WTC11 (cell line): ENCODE results near the gene CFAP251. TPM values are rescaled to one million over a fixed set of nuclear protein-coding genes. Genes with fewer than 3 reads are reported as not detected.

Source experiments
- ATAC-seq: fragments of 200-7000 bp; cut with Tn5 transposase; 2 replicates; pipeline ENCODE4 v1.10.0; 2021; ENCODE audit warnings: mild to moderate bottlenecking, moderate library complexity
- CTCF ChIA-PET: fragments of 300-600 bp; sonication (Branson Sonifier 250); formaldehyde crosslinking; loops from one replicate; lab custom pipeline; 2021; ENCODE audit warnings: antibody characterized with exemption; lab: Charles Lee
- POLR2A ChIA-PET: fragments of 350-600 bp; sonication (Branson Sonifier 250); formaldehyde crosslinking; loops from one replicate; lab custom pipeline; 2021; ENCODE audit warnings: antibody characterized with exemption; lab: Charles Lee
- DNase-seq: peaks from one replicate; pipeline ENCODE4 v3.0.0; 2021; ENCODE audit warnings: low spot score
- H3K27ac Mint-ChIP-seq: 2 replicates; pipeline ENCODE4 v1.8.0; 2021; ENCODE audit warnings: mixed read lengths
- H3K27me3 Mint-ChIP-seq: 2 replicates; pipeline ENCODE4 v1.8.0; 2021; ENCODE audit warnings: low read depth, mild to moderate bottlenecking, moderate library complexity, mixed read lengths
- H3K36me3 Mint-ChIP-seq: 2 replicates; pipeline ENCODE4 v1.8.0; 2021; ENCODE audit warnings: mixed read lengths
- H3K4me1 Mint-ChIP-seq: 2 replicates; pipeline ENCODE4 v1.8.0; 2022; ENCODE audit warnings: mixed read lengths
- H3K4me3 Mint-ChIP-seq: 2 replicates; pipeline ENCODE4 v1.8.0; 2021; ENCODE audit warnings: mild to moderate bottlenecking, moderate library complexity, mixed read lengths
- H3K9me3 Mint-ChIP-seq: 2 replicates; pipeline ENCODE4 v1.8.0; 2021; ENCODE audit warnings: mixed read lengths
- AR ChIP-seq: fragments of 250-450 bp; sonication (Bioruptor Pico); IDR thresholded peaks from 2 replicates; pipeline ENCODE4 v1.9.0; 2021; ENCODE audit warnings: mild to moderate bottlenecking
- ATF3 ChIP-seq: sonication (generic); formaldehyde crosslinking; conservative IDR thresholded peaks from 2 replicates; pipeline ENCODE4 v1.8.1; 2022; ENCODE audit warnings: mild to moderate bottlenecking, missing genetic modification reagents
- CTCF ChIP-seq: fragments of 200-600 bp; IDR thresholded peaks from 2 replicates; pipeline ENCODE4 v1.8.0; 2022; ENCODE audit warnings: antibody characterized with exemption
- E2F5 ChIP-seq: sonication (generic); formaldehyde crosslinking; IDR thresholded peaks from 2 replicates; pipeline ENCODE4 v1.8.1; 2022; ENCODE audit warnings: mild to moderate bottlenecking, moderate library complexity, missing genetic modification reagents
- NFYB ChIP-seq: sonication (generic); formaldehyde crosslinking; conservative IDR thresholded peaks from 2 replicates; pipeline ENCODE4 v1.8.0; 2022; ENCODE audit warnings: low read depth, missing genetic modification reagents
- RELA ChIP-seq: sonication (generic); formaldehyde crosslinking; IDR thresholded peaks from 2 replicates; pipeline ENCODE4 v1.8.1; 2022; ENCODE audit warnings: missing genetic modification reagents, mild to moderate bottlenecking, borderline replicate concordance
- STAT6 ChIP-seq: sonication (generic); formaldehyde crosslinking; conservative IDR thresholded peaks from 2 replicates; pipeline ENCODE4 v1.8.1; 2023; ENCODE audit warnings: mild to moderate bottlenecking, low read depth, missing genetic modification reagents, moderate library complexity
- ZNF396 ChIP-seq: fragments of 250-450 bp; sonication (Bioruptor Pico); IDR thresholded peaks from 2 replicates; pipeline ENCODE4 v1.8.0; 2021; ENCODE audit warnings: mild to moderate bottlenecking, moderate library complexity, borderline replicate concordance
- ZNF423 ChIP-seq: fragments of 250-450 bp; sonication (Bioruptor Pico); IDR thresholded peaks from 2 replicates; pipeline ENCODE4 v2.1.2; 2022; ENCODE audit warnings: mild to moderate bottlenecking, moderate library complexity
- ZNF512 ChIP-seq: sonication (generic); formaldehyde crosslinking; IDR thresholded peaks from 2 replicates; pipeline ENCODE4 v1.8.1; 2022; ENCODE audit warnings: missing genetic modification reagents, borderline replicate concordance
- ZNF671 ChIP-seq: fragments of 250-450 bp; sonication (Bioruptor Pico); IDR thresholded peaks from 2 replicates; pipeline ENCODE4 v1.8.0; 2021; ENCODE audit warnings: mild to moderate bottlenecking
- total RNA-seq: library from RNA; stranded (reverse); gene quantifications from 3 replicates; pipeline ENCODE4 v1.2.3, GENCODE V29; 2021

Gene CFAP251
- total RNA-seq, 1 experiment from 2014 or later, result 3.1 TPM

- CTCF ChIA-PET, result interaction anchor here (0.6 to 4.3 kb wide), 7 partner anchors 24 to 104 kb away, joined by 3 to 40 read pairs (median 4); partner anchors contain the start of genes CFAP251 and RHOF
- peaks cover 12% of the 10 kb centered on the region for H3K27me3 Mint-ChIP-seq
- no peak for TF ChIP-seq E2F5 (CRISPR knock-in tag)
- no peak for TF ChIP-seq ZNF512 (CRISPR knock-in tag)
- no peak for TF ChIP-seq NFYB (CRISPR knock-in tag)
- no peak for TF ChIP-seq STAT6 (CRISPR knock-in tag)
- no peak for TF ChIP-seq RELA
- no peak for TF ChIP-seq ZNF671
- no peak for TF ChIP-seq ATF3 (CRISPR knock-in tag)
- TF ChIP-seq ZNF396 (CRISPR knock-in tag), result no peak
- DNase-seq, result no peak
- H3K27ac Mint-ChIP-seq, result no peak overlapping the region
- peaks cover 11% of the 10 kb centered on the region for H3K36me3 Mint-ChIP-seq
- no peak overlapping the region for H3K4me3 Mint-ChIP-seq
- peaks cover 18% of the 10 kb centered on the region for H3K4me1 Mint-ChIP-seq
- H3K9me3 Mint-ChIP-seq, result no peaks in the 10 kb centered on the region
- ATAC-seq, result peak; percentile 58
- POLR2A ChIA-PET, result no interaction called here
Measured at GRCh38 chr12:121893961-121894460, 24.4 kb upstream of the CFAP251 start.

GRCh38 chr12:121894633-121895032, 23.8 kb upstream of the CFAP251 start:
- H3K36me3 Mint-ChIP-seq, result peaks cover 16% of the 10 kb centered on the region
- H3K27me3 Mint-ChIP-seq, result peaks cover 8% of the 10 kb centered on the region
- TF ChIP-seq ZNF423 (CRISPR knock-in tag), result no peak
- no peak for TF ChIP-seq ZNF671
- 0 out of 2 replicates have a peak, but pooled peaks have one; percentile 18 for TF ChIP-seq CTCF
- no peak for TF ChIP-seq AR (CRISPR knock-in tag)
- H3K9me3 Mint-ChIP-seq, result no peaks in the 10 kb centered on the region
- ChIA-PET POLR2A (no interaction called here), CTCF (interaction anchor here (3.5 kb wide), 1 partner anchor 100 kb away, joined by 40 read pairs; the partner anchor contains the start of gene RHOF)
- DNase-seq (peak; percentile 30), ATAC-seq (peak; percentile 86)
- H3K4me1 Mint-ChIP-seq, result peaks cover 14% of the 10 kb centered on the region
- no peak overlapping the region for H3K4me3 Mint-ChIP-seq
- no peak overlapping the region for H3K27ac Mint-ChIP-seq
